ENCODE data around the gene ROGDI.
A peak's percentile ranks its signal among the peaks of the same experiment; 100 is the strongest.

ROGDI gene, protein sequence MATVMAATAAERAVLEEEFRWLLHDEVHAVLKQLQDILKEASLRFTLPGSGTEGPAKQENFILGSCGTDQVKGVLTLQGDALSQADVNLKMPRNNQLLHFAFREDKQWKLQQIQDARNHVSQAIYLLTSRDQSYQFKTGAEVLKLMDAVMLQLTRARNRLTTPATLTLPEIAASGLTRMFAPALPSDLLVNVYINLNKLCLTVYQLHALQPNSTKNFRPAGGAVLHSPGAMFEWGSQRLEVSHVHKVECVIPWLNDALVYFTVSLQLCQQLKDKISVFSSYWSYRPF

DNA sequence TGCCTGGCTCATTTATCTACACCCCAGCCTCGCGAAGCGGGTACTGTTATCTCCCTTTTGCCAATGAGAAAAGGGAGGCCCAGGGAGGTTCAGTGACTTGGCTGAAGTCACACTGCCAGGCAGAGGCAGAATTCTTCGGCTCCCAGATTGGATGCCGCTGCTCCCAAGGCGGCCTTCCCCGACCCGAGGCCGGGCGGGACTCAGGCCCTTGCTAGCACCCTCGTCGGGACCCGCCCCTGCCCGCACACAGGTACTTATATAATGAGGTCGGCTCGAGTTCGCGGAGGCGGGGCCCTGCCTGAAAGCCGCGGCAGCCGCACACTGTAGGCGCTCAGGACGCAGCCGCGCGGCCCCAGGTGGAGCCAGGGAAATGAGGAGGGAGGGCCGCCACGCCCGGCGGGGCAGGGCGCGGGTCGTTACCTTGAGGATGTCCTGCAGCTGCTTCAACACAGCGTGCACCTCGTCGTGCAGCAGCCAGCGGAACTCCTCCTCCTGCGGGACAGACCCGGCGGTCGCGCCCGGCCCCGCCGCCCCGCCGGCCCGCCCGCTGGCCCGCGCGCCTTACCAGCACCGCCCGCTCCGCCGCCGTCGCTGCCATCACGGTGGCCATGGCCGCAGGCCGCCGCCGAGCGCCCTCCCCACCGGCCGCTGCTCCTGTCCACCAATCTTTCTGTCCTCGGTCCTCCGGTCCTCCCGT is at the start of gene ROGDI:
ROGDI (minus strand) TSS at position 672 of the 697 bp plus-strand sequence; CDS start at position 610, 62 bp downstream.
- peak; percentile 73 for DNase-seq (ENCODE audit: low spot score)

DNA sequence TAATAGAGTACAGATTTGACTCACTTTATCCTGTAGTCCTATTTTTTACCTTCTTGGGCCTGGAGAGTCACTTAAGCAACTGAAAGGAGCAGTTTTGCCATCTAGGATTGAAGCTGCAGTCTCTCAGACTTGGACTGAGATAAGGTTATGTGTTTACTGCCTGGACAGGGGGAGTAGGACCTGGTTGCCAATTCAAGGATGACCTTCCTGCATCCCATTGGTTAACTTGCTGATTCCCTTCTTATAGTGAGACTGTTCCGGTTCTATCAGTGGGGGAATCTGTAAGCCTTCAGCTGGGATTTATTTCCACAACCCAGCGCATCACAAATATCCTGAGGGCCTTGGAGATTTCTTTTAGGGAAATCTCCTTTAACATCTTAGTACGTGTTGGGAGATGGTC is 47.8 kb upstream of the ROGDI start:
- DNase-seq (ENCODE audit: low spot score): no peak

DNA sequence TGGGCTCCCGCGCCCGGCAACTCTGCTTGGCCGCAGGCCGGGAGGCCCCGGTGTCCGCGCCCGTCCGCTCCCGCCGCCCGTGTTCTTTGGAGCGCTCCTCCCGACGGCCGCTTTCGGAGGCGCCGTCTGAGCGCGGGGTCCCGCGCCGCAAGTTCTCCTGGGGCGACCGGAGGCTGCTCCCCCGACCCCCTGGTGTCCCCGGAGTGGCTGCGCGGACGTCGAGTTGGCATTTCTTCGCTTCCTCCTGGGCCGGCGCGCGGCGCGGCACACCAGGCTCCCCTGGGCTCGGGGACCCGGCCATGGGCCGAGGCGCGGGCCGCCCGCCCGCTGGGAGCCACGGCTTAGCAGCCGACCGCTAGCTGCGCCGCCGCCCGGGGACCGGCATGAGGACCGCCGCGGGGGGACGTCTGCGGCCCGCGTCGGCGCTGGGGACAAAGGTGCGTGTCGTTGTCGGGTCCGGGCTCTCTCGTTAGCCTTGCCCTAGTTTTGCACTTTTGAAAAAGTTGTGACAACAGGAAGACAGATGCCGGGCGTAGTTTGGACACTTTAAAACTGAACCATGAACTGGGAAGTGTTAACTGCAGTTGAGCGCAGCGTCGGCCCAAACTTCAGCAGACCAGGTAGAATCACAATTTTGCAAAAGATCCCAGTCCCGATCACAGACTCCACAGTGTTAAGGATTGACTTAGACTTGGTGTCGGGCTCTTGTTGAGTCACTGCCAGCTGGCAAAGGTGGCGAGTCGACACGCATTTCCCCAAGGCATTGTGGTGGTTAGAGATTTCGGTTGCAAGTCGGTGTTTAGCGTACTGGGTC is 45.5 kb upstream of the ROGDI start:
- DNase-seq (ENCODE audit: low spot score): peak; percentile 11

DNA sequence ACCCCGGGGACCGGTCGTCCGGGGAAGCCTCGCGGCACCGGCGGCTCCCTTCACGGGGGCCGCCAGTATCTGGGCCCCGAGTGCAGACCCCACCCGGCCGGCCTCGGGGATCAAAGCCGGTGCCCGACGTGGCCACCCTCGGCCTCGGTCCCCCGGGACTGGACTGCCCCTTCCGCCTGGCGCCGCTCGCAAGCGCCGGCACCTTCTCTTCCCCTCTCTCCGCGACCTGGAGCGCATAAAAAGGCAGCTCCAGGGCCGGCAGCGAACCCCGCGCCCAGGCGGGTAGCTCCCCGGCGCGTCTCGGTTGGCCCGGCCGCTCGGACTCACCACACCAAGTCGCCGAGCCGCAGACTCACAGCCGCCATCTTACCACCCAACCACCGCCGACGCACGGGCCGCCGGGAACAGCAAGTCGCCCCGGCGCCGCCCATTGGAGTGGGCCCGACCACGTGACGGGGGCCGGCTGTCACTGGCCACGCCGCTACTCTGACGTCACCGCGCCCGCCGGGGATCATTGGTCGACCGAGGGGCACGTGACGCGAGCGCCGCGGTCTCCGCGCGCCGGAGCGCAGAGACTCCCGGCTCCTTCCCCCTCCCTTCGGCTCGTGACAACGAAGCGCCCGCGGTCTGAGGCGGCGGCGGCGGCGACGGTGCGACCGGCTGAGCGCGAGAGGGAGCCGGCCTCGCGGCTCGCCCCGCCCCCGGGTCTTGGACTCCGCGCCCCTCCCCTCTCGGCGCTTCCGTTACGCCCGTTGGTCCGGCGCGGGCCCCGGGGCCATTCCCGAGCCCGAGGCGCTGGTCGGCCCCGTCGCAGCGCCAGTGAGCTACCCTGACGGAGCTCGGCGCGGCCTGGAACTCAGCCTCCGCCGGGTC is 44.7 kb upstream of the ROGDI start, which contains the start of the genes GLYR1 and UBN1:
GLYR1 (minus strand) TSS at position 388 of the 873 bp plus-strand sequence; CDS start at position 365, 23 bp downstream.
UBN1 (plus strand) TSS at position 581 of the 873 bp plus-strand sequence. CDS start 5,437 bp downstream, outside the sequence.
- peak; percentile 95 for DNase-seq (ENCODE audit: low spot score)

DNA sequence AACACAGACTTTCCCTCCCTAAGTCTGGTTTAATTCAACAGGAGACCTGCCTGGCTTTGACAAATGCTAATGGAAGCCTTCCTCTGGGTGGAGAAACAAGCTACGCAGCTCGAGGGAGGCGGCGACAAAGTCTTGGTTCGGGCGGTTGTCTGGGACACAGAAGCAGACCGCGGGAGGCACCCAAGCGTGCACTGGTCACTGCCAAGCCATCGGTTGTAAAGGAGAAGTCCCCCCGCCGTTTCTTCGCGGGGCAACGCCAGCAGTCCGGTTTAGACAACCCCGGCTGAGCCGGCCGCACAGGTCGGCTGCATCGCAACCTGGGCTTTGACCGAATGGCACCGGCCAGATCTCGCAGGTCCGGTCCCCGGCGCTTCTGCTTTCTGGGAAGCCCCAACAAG is 44.1 kb upstream of the ROGDI start:
- peak; percentile 28 for DNase-seq (ENCODE audit: low spot score)

DNA sequence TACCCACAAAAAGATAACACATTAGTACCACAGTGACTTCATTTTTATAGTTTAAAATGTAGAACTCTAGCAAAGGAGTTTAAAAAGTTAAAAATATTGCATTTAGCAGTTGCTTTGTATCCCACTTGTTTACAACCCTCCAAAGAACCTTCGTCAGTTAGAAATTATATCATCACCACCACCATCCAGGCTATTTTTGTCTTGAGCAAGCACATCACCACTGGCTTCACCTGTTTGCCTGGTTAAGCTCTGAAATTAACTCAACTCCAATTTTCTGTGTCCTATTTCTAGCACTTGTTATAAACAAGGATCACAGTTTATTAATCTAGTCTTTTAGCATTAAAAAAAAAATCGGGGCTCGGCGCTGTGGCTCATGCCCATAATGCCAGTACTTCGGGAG is 38.6 kb upstream of the ROGDI start:
- DNase-seq (ENCODE audit: low spot score): no peak

DNA sequence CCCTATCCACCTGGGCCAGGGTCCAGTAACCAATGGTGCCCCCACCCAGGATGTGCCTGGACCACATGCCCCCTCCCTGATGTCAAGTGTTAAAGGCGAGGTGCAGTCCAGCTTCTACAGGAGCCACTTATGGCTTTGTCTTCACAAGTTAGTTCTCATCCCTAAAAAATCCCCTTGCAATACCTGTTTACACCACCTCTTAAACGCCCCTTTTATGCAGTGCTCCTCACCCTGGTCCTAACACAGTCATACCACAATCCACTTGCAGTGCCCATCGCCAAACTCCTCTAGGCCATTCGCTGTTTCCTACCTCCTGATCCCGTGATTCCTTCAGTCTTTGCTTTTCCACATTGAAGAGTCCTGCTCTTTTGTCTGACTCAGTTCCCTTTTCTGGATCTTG is 37.5 kb upstream of the ROGDI start:
- no peak for DNase-seq (ENCODE audit: low spot score)

DNA sequence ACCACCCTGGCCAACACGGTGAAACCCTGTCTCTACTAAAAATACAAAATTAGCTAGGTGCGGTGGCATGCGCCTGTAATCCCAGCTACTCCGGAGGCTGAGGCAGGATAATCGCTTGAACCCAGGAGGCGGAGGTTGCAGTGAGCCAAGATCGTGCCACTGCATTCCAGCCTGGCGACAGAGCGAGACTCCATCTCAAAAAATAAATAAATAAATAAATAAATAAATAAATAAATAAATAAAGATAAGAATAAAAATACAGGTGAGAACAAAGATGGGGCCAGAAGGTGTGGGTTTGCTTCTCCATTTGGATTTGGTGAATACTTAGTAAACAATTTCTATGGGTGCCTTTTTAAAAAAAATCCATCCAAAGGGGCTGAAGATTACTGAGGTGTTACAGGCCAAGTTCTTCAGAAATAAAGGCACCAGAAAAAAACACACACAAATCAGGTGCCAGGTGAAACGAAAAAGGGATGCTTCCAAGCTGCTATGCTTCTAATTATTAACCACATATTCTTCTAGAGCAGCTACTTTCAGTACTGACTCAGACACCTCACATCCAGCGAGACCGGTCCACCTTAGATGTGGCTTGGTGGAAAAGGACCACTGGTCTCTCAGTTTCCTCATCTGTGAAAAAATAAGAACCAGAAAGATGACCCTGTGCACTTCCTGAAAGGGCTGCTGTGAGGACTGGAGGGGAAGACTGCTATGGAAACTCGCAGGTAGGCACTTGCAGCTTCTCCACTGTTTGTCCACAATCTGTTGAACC is 35.5 kb upstream of the ROGDI start:
- DNase-seq (ENCODE audit: low spot score): no peak

DNA sequence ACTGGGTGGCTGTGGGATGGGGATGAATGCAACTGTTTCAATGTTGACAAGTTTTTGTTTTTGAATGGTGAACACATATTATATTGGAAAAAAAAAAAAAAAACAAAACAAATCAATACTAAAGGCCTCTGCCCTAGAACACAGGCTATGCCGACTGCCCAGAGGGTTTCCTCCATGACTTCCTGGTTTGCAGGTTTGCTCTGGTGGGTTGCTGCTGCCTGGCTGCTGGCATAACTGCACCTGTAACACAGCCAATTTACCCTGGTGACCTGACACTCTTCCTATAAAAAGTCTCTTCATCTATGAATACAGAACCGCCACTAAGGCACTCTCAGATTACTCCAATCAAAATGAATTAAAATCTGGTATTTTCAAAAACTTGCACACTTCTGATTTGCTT is 34.3 kb upstream of the ROGDI start:
- DNase-seq (ENCODE audit: low spot score): no peak

DNA sequence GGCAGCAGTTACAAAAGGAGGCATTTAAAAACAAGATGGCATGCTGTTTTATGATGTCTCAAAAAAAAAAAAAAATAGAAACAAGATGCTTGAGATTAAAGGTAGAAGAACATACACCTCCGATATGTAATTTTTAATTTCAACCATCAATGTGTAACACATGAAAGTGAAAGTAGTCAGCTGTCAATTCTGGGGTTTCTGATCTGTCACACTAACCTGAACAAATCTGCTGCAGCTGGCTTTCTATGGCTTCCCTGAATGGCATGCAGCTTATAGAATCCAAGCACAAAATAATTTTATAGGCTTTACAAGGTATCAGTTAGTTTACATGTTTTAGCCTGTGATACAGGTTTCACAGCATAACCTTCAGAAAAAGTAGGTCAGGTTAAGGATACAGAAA is 31.2 kb upstream of the ROGDI start:
- no peak for DNase-seq (ENCODE audit: low spot score)

DNA sequence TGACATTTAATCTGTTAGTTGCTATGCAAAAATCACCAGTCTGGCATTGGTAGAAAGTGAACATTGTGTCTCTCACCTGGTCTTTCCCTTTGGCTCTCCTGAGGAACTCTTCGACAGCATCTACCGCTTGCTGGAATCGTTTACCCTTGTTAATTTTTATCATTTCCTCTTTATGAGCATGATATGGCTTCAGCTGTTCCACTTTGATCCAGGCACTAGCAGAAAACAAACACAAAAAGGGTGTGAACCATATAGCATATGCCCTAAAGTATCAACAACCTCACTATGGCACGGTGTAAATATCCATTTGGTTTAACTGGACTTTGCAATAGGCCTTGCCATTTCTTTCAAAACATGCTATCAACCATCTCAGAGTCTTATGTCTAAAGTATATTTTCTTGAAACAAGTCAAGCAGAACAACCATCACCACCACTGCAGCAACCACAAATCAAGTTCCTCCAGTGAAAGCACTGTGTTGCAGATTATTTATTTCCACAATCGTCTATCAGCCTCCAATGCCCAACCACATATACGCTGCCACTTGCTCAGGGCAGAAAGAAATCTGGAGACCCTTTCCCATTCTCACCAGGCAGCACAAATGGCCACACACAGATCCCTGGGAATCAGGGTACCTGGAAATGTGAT is 30.4 kb upstream of the ROGDI start:
- DNase-seq (ENCODE audit: low spot score): no peak

DNA sequence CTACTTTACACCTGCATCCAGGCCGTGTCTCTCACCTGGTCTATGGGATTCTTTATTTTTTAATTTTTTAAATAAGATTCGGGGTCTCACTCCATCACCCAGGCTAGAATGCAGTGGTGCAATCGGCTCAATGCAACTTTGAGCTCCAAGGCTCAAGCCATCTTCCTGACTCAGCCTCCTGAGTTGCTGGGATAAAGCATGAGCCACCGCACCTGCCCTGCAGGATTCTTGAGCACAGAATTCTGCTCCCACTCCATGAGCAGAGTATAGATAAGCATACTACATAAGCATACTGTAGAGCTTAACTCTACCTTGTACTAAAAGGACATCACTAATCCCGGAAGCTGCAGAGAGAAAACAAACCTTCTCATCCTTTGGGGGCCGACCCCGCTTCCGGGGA is 29.2 kb upstream of the ROGDI start:
- no peak for DNase-seq (ENCODE audit: low spot score)

DNA sequence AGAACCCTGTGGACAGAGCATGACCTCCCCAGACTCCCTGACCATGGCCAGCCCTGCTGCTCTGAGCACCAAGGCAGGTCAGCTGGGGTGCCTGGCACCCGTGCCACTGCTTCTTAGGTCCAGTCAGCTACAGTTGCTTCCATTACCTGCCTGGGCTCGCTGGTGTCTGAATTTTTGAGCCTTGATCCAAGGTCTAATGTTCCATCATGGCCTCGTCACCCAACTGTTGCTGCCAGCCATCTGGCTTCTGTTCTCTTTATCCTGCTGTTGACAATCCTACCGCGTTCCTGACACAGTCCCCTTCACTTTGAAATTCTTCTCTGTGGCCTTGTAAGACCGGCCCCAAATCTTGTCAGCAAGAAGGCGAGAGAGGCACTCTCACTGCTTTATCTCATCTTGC is 28.0 kb upstream of the ROGDI start:
- DNase-seq (ENCODE audit: low spot score): no peak

DNA sequence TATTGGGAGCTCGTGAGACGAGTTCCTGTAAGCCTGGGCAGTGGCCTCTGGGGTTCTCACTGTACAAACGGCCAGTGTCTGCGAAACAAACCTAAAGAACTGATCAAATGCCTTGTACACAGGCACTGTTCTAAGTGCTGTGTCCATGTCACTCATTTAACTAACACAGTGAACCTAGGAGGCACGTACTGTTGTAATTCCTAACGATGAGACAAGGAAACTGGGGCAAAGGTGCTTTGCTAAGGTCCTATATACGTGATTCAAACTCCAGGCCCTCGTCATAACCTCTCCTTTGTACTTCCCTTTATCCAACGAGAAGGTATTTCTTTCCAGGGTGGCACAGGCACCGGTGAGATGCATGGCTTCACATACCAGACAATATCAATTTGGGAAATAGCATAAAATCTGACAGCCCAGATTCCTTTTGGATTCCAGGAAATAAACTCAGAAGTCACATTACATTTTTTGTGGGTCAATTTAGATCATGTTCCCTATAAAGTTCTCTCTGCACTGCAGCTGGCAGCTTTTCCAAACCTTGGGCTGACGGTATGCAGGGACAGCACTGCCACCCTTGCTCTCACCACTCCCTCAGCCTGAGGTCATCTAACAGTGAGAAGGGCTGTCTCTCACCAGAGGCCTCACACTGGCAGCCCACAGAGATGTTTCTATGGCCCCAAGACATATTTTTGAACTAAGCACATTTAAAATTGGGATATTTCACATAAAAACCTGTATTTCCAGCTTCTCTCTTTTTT is 26.3 kb upstream of the ROGDI start:
- DNase-seq (ENCODE audit: low spot score): no peak

DNA sequence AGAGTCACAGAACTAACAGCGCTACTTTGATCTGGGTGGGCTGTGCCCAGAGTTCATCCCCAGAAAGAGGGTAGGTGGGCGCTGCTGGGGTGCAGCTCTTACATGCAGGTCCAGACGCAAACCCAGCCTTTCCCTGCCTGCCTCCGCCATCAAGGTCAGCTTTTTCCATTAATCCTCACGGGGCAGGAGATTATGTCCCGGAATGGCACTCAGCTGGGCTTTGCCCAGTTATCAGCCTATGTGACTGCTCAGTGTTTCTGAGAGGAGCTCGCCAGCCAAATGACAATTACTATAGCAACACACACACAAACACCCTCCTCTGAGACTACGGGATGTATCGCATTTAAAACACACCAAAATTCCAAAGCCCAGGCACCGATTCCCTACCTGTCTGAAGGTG is 24.5 kb upstream of the ROGDI start:
- no peak for DNase-seq (ENCODE audit: low spot score)

DNA sequence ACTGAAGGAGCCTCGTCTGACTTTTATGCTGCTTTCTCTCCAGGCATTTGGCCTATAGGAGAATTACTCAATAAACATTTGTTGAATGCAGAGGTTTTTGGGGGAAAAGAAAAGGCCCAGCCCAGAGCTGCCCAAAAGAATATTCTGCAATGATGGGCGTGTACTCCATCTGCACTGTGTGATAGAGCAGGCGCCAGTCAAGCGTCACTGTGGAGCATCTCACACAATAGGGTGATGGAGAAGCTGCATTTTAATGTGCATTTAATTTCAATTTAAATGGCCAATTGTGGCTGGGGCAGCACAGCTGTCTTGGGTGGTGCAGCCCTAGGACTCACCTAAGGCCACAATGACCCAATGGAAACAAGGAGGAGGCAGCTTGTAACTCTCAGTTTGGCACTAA is 24.1 kb upstream of the ROGDI start:
- DNase-seq (ENCODE audit: low spot score): no peak

DNA sequence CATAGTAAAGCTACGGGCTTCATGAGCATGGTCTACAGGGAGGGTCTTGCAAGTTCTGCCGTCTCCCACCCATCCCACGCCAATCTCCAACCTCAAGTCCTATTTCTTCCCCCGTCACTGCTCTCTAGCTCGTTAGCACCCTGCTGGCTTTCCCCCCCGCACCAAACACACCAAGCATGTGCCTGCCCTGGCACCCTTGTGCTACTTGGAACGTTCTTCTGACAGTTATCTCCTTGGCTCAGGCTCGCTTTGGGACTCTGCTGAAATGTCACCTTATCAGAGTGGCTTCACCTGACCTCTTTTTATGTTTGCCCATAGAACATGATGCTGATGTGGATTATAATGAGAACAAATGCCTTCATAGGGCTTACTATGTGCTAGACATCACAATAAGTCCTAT is 22.8 kb upstream of the ROGDI start:
- no peak for DNase-seq (ENCODE audit: low spot score)

DNA sequence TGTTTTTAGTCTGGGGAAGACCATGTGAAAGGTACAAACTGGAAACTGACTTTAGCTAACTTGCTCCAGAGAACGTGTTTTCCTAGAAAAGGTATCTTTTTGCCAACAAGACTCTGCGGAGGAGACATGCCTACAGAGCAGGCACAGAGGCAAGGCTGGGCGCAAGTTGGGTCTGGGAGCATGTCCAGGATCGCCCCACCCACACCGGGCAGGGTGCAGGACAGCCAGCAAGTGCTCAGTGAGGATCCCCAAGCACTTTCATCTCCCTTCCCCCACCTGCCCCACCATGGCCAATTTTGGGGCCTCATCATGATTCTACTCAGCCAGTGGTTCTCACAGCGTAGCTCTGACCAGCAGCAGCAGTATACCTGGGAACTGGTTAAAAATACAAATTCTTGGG is 18.2 kb upstream of the ROGDI start:
- DNase-seq (ENCODE audit: low spot score): no peak

DNA sequence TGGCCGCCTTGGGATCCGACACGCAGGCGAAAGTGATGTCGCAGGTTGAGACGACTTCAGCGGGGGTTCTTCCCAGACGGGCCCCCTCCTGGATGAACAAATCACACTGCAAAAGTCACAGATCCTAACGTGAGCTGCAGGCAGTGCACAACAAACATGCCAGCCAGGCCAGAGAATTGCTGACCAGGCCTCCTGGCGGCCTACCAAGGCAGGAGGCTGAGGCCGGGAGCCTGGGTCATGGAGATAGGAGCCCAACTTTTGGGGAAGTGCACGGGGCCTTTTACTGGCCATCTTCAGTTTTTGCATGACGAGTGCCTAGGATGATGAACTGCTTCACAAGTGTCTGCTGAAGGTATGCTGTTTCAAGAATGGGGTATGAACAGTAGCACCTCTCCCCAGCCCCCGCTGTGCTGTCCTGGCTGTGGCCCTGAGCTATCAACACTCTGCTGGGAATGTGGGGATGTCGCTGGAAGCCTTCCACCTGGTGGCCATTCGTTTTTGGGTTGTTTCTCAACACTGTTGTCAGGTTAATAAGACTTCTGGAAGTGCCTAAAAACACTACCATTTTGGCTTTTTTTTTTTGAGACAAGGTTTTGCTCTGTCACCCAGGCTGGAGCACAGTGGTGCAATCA is 12.2 kb upstream of the ROGDI start:
- DNase-seq (ENCODE audit: low spot score): no peak

All from putamen (tissue), 1 donor.